GM23338 (cell line): Measurements from ENCODE around the gene WASL. TPM values are rescaled to one million over a fixed set of nuclear protein-coding genes. Genes with fewer than 3 reads are reported as not detected.
A peak's percentile ranks its signal among the peaks of the same experiment; 100 is the strongest.

Experiments
- ATAC-seq: fragments of 200-7000 bp; cut with Tn5 transposase; 3 replicates; pipeline ENCODE4 v1.9.1; 2020
- DNase-seq: peaks from one replicate; pipeline ENCODE4 v3.0.0-alpha.2; 2015; ENCODE audit warnings: low spot score
- H2AFZ ChIP-seq: fragments of 200-600 bp; sonication (generic); 2 replicates; pipeline ENCODE4 v1.8.0; 2016; ENCODE audit warnings: antibody characterized with exemption, mild to moderate bottlenecking, moderate library complexity
- H3F3A ChIP-seq: fragments of 200-600 bp; sonication (generic); replicated peaks from 2 replicates; pipeline ENCODE4 v1.8.0; 2017; ENCODE audit warnings: antibody characterized with exemption, mixed run types, low read depth
- H3K27ac ChIP-seq: fragments of 200-600 bp; sonication (generic); 2 replicates; pipeline ENCODE4 v1.6.1; 2016; ENCODE audit warnings: low read depth
- H3K27me3 ChIP-seq: fragments of 200-600 bp; sonication (generic); 2 replicates; pipeline ENCODE4 v1.8.0; 2016; ENCODE audit warnings: mild to moderate bottlenecking, mixed run types, moderate library complexity; ENCODE audit not compliant: insufficient read depth
- H3K36me3 ChIP-seq: fragments of 200-600 bp; sonication (generic); 2 replicates; pipeline ENCODE4 v1.8.0; 2016; ENCODE audit warnings: mild to moderate bottlenecking; ENCODE audit not compliant: insufficient read depth
- H3K4me1 ChIP-seq: fragments of 200-600 bp; sonication (generic); 2 replicates; pipeline ENCODE4 v1.8.0; 2016; ENCODE audit warnings: mild to moderate bottlenecking, moderate library complexity; ENCODE audit not compliant: insufficient read depth
- H3K4me2 ChIP-seq: fragments of 200-600 bp; sonication (generic); 2 replicates; pipeline ENCODE4 v1.7.1; 2017; ENCODE audit warnings: mixed run types
- H3K4me3 ChIP-seq: fragments of 200-600 bp; sonication (generic); 2 replicates; pipeline ENCODE4 v1.6.1; 2016; ENCODE audit warnings: mixed run types
- H3K79me2 ChIP-seq: fragments of 200-600 bp; sonication (generic); replicated peaks from 2 replicates; pipeline ENCODE4 v1.8.0; 2017; ENCODE audit warnings: mild to moderate bottlenecking; ENCODE audit not compliant: insufficient read depth
- H3K9me2 ChIP-seq: fragments of 200-600 bp; sonication (generic); 2 replicates; pipeline ENCODE4 v1.8.0; 2017; ENCODE audit not compliant: insufficient read depth
- H4K20me1 ChIP-seq: fragments of 200-600 bp; sonication (generic); replicated peaks from 2 replicates; pipeline ENCODE4 v1.8.0; 2017; ENCODE audit warnings: mild to moderate bottlenecking; ENCODE audit not compliant: insufficient read depth
- H3K27ac Mint-ChIP-seq: 2 replicates; pipeline ENCODE4 v1.8.0; 2020; ENCODE audit warnings: inconsistent platforms, mild to moderate bottlenecking, moderate library complexity, mixed read lengths
- H3K27me3 Mint-ChIP-seq: 3 replicates; pipeline ENCODE4 v1.8.0; 2022; ENCODE audit warnings: low read depth, mild to moderate bottlenecking, moderate library complexity, mixed read lengths, inconsistent platforms; ENCODE audit not compliant: insufficient read depth, poor library complexity
- H3K36me3 Mint-ChIP-seq: 3 replicates; pipeline ENCODE4 v1.8.0; 2021; ENCODE audit warnings: low read depth, mild to moderate bottlenecking, inconsistent platforms, moderate library complexity, mixed read lengths
- H3K4me1 Mint-ChIP-seq: 3 replicates; pipeline ENCODE4 v1.8.0; 2020; ENCODE audit warnings: mild to moderate bottlenecking, inconsistent platforms, mixed read lengths
- H3K4me3 Mint-ChIP-seq: 3 replicates; pipeline ENCODE4 v1.8.0; 2021; ENCODE audit warnings: moderate library complexity, mild to moderate bottlenecking, inconsistent platforms, mixed read lengths
- H3K9me3 Mint-ChIP-seq: 3 replicates; pipeline ENCODE4 v1.8.0; 2020; ENCODE audit warnings: moderate library complexity, mild to moderate bottlenecking, inconsistent platforms, mixed read lengths
- CREB1 ChIP-seq: fragments of 250-450 bp; sonication (Bioruptor Pico); IDR thresholded peaks from 2 replicates; pipeline ENCODE4 v1.5.0; 2020; ENCODE audit warnings: low read depth, mild to moderate bottlenecking, moderate library complexity
- ETS1 ChIP-seq: IDR thresholded peaks from 2 replicates; pipeline ENCODE4 v1.6.1; 2016; ENCODE audit warnings: antibody characterized with exemption
- EZH2 ChIP-seq: fragments of 200-600 bp; sonication (generic); IDR thresholded peaks from one replicate; pipeline ENCODE4 v1.8.0; 2017; ENCODE audit warnings: antibody characterized with exemption, mild to moderate bottlenecking, low read depth; ENCODE audit not compliant: unreplicated experiment
- EZH2phosphoT487 ChIP-seq: fragments of 200-600 bp; sonication (generic); IDR thresholded peaks from one replicate; pipeline ENCODE4 v1.8.1; 2018; ENCODE audit warnings: antibody characterized with exemption; ENCODE audit not compliant: unreplicated experiment
- JUNB ChIP-seq: IDR thresholded peaks from one replicate; pipeline ENCODE4 v1.6.1; 2016; ENCODE audit warnings: antibody characterized with exemption; ENCODE audit not compliant: unreplicated experiment
- NANOG ChIP-seq: IDR thresholded peaks from 2 replicates; pipeline ENCODE4 v1.6.1; 2016; ENCODE audit warnings: antibody characterized with exemption, borderline replicate concordance
- POLR2AphosphoS5 ChIP-seq: IDR thresholded peaks from 2 replicates; pipeline ENCODE4 v1.6.1; 2016; ENCODE audit warnings: antibody characterized with exemption, low read depth
- REST ChIP-seq: IDR thresholded peaks from one replicate; pipeline ENCODE4 v1.6.1; 2018; ENCODE audit warnings: antibody characterized with exemption; ENCODE audit not compliant: unreplicated experiment
- STAT1 ChIP-seq: IDR thresholded peaks from one replicate; pipeline ENCODE4 v1.6.1; 2016; ENCODE audit warnings: antibody characterized with exemption; ENCODE audit not compliant: unreplicated experiment
- ZNF114 ChIP-seq: fragments of 250-450 bp; sonication (Bioruptor Pico); IDR thresholded peaks from 2 replicates; pipeline ENCODE4 v1.5.0; 2020; ENCODE audit warnings: mild to moderate bottlenecking, moderate library complexity
- ZNF331 ChIP-seq: fragments of 250-450 bp; sonication (Bioruptor Pico); IDR thresholded peaks from 2 replicates; pipeline ENCODE4 v1.5.0; 2020; ENCODE audit warnings: low read depth, mild to moderate bottlenecking, moderate library complexity
- polyA plus RNA-seq: library from polyadenylated mRNA; unstranded; fragments of >200 nt; fragmentation: Nextera tagmentation; extraction: Ambion mirVana; gene quantifications from 2 replicates; pipeline ENCODE4 v1.2.1, GENCODE V29; 2016
- total RNA-seq: library from RNA; depleted of rRNA; stranded (reverse); fragments of >200 nt; shearing (Covaris generic); gene quantifications from 2 replicates; pipeline ENCODE4 v1.2.3, GENCODE V29; 2014
- TF ChIP-seq, protein P1 (sequence below), 2 experiments: fragments of 200-600 bp in 1 of 2; sonication (generic) in 1 of 2; conservative IDR thresholded peaks; 2 replicates each; pipeline versions ENCODE4 v1.5.1 to v1.6.1; 2016 to 2017; ENCODE audit warnings: antibody characterized with exemption in 2 of 2, low read depth in 2 of 2, mild to moderate bottlenecking in 2 of 2, moderate library complexity in 1 of 2
- TF ChIP-seq, protein P2 (sequence below): fragments of 250-450 bp; sonication (Bioruptor Pico); IDR thresholded peaks from 2 replicates; pipeline ENCODE4 v1.5.0; 2020; ENCODE audit warnings: mild to moderate bottlenecking, moderate library complexity

Gene WASL
- total and polyA plus RNA-seq, 2 experiments from 2014 or later, result 36.4 to 45.3 TPM

DNA sequence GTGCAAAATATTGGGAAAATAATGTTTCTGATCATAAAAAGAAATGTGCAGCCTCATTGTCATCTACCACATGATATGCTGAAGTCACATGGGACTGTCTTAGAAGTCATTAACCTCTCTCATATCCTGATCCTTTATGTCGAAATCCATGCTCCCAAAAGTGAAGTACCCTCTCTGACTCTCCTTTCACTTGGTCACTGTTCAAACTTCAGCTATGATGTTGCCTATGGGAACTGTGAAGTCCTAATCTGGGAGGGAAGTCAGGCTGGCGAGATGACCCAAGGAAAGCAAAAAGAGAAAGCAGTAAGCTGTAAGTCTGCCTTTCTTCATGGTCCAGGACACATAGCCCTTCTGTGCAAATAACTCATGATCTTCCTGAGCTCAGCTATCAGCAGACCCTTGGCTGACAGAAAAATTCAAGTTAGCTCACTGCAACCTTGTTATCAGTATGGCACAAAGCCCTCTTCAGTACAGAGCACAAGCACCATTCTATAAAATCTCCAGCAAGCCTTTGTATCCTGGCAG, 29.5 kb downstream of the WASL start:
- H3F3A ChIP-seq, result no peaks in the 10 kb centered on the region
- DNase-seq (no peak), ATAC-seq (no peak)
- H3K4me3 ChIP-seq, result no peak overlapping the region
- peaks cover 27% of the 10 kb centered on the region for H4K20me1 ChIP-seq
- no peak overlapping the region for H3K27ac ChIP-seq
- Mint-ChIP-seq H3K36me3 (peaks cover 14% of the 10 kb centered on the region; the same call in 2 of the 3 replicates), H3K27ac (peak overlapping the region; percentile 33; the same call in 1 of the 2 replicates), H3K9me3 (no peaks in the 10 kb centered on the region), H3K4me3 (no peak overlapping the region), H3K4me1 (peaks cover 35% of the 10 kb centered on the region), H3K27me3 (peaks cover 3% of the 10 kb centered on the region)
- H3K36me3 ChIP-seq, result no peaks in the 10 kb centered on the region
- peaks cover 100% of the 10 kb centered on the region for H3K79me2 ChIP-seq
- H3K4me1 ChIP-seq, result peaks cover 29% of the 10 kb centered on the region
- TF ChIP-seq NANOG, result no peak
- no peak for TF ChIP-seq ETS1
- no peak for TF ChIP-seq POLR2AphosphoS5
- TF ChIP-seq CREB1 (CRISPR knock-in tag), result no peak
- no peak for TF ChIP-seq JUNB
- TF ChIP-seq, protein P1, sequence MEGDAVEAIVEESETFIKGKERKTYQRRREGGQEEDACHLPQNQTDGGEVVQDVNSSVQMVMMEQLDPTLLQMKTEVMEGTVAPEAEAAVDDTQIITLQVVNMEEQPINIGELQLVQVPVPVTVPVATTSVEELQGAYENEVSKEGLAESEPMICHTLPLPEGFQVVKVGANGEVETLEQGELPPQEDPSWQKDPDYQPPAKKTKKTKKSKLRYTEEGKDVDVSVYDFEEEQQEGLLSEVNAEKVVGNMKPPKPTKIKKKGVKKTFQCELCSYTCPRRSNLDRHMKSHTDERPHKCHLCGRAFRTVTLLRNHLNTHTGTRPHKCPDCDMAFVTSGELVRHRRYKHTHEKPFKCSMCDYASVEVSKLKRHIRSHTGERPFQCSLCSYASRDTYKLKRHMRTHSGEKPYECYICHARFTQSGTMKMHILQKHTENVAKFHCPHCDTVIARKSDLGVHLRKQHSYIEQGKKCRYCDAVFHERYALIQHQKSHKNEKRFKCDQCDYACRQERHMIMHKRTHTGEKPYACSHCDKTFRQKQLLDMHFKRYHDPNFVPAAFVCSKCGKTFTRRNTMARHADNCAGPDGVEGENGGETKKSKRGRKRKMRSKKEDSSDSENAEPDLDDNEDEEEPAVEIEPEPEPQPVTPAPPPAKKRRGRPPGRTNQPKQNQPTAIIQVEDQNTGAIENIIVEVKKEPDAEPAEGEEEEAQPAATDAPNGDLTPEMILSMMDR (conservative IDR thresholded peaks at IDR 0.05; ENCODE audit: low read depth in 2 of 2), result no peak
- no peak for TF ChIP-seq REST
- TF ChIP-seq ZNF114 (CRISPR knock-in tag), result no peak
- TF ChIP-seq STAT1, result no peak
- TF ChIP-seq, protein P2, sequence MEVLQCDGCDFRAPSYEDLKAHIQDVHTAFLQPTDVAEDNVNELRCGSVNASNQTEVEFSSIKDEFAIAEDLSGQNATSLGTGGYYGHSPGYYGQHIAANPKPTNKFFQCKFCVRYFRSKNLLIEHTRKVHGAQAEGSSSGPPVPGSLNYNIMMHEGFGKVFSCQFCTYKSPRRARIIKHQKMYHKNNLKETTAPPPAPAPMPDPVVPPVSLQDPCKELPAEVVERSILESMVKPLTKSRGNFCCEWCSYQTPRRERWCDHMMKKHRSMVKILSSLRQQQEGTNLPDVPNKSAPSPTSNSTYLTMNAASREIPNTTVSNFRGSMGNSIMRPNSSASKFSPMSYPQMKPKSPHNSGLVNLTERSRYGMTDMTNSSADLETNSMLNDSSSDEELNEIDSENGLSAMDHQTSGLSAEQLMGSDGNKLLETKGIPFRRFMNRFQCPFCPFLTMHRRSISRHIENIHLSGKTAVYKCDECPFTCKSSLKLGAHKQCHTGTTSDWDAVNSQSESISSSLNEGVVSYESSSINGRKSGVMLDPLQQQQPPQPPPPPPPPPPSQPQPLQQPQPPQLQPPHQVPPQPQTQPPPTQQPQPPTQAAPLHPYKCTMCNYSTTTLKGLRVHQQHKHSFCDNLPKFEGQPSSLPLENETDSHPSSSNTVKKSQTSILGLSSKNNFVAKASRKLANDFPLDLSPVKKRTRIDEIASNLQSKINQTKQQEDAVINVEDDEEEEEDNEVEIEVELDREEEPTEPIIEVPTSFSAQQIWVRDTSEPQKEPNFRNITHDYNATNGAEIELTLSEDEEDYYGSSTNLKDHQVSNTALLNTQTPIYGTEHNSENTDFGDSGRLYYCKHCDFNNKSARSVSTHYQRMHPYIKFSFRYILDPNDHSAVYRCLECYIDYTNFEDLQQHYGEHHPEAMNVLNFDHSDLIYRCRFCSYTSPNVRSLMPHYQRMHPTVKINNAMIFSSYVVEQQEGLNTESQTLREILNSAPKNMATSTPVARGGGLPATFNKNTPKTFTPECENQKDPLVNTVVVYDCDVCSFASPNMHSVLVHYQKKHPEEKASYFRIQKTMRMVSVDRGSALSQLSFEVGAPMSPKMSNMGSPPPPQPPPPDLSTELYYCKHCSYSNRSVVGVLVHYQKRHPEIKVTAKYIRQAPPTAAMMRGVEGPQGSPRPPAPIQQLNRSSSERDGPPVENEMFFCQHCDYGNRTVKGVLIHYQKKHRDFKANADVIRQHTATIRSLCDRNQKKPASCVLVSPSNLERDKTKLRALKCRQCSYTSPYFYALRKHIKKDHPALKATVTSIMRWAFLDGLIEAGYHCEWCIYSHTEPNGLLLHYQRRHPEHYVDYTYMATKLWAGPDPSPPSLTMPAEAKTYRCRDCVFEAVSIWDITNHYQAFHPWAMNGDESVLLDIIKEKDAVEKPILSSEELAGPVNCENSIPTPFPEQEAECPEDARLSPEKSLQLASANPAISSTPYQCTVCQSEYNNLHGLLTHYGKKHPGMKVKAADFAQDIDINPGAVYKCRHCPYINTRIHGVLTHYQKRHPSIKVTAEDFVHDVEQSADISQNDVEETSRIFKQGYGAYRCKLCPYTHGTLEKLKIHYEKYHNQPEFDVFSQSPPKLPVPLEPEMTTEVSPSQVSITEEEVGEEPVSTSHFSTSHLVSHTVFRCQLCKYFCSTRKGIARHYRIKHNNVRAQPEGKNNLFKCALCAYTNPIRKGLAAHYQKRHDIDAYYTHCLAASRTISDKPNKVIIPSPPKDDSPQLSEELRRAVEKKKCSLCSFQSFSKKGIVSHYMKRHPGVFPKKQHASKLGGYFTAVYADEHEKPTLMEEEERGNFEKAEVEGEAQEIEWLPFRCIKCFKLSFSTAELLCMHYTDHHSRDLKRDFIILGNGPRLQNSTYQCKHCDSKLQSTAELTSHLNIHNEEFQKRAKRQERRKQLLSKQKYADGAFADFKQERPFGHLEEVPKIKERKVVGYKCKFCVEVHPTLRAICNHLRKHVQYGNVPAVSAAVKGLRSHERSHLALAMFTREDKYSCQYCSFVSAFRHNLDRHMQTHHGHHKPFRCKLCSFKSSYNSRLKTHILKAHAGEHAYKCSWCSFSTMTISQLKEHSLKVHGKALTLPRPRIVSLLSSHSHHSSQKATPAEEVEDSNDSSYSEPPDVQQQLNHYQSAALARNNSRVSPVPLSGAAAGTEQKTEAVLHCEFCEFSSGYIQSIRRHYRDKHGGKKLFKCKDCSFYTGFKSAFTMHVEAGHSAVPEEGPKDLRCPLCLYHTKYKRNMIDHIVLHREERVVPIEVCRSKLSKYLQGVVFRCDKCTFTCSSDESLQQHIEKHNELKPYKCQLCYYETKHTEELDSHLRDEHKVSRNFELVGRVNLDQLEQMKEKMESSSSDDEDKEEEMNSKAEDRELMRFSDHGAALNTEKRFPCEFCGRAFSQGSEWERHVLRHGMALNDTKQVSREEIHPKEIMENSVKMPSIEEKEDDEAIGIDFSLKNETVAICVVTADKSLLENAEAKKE (CRISPR knock-in tag), result no peak
- TF ChIP-seq EZH2, result no peak
- no peak for TF ChIP-seq ZNF331 (CRISPR knock-in tag)
- no peak for TF ChIP-seq EZH2phosphoT487
- H3K4me2 ChIP-seq, result no peak overlapping the region
- no peaks in the 10 kb centered on the region for H3K27me3 ChIP-seq
- no peaks in the 10 kb centered on the region for H3K9me2 ChIP-seq
- no peak overlapping the region for H2AFZ ChIP-seq
